GM21576 (cell line): ENCODE data around the gene GPR68.
"Not testable (repeated sequence)": the region's sequence is repeated elsewhere in the genome, so short reads cannot be mapped to it uniquely, and the experiment has no call there.

ENCODE experiments used
- ATAC-seq: cut with Tn5 transposase; IDR thresholded peaks from one replicate; pipeline ENCODE4 v1.9.1; 2021; ENCODE audit warnings: mild to moderate bottlenecking, moderate library complexity; ENCODE audit not compliant: unreplicated experiment

GPR68 gene

GRCh38 chr14:91273273-91273884 is 28.9 kb upstream of the GPR68 start:
- no peak for ATAC-seq

GRCh38 chr14:91272341-91273272 is 28.1 kb upstream of the GPR68 start:
- ATAC-seq, result no peak

GRCh38 chr14:91271639-91272038 is 27.1 kb upstream of the GPR68 start:
- no peak for ATAC-seq

- ATAC-seq, result no peak
Observed at GRCh38 chr14:91270619-91271018, 26.1 kb upstream of the GPR68 start.

GRCh38 chr14:91270188-91270587 is 25.7 kb upstream of the GPR68 start:
- no peak for ATAC-seq

- ATAC-seq, result no peak
Observed at GRCh38 chr14:91269076-91269991, 24.8 kb upstream of the GPR68 start.

GRCh38 chr14:91267965-91268437 is 23.5 kb upstream of the GPR68 start:
- no peak for ATAC-seq

GRCh38 chr14:91266276-91266675 is 21.8 kb upstream of the GPR68 start:
- not testable (repeated sequence) for ATAC-seq

GRCh38 chr14:91265404-91265803 is 20.9 kb upstream of the GPR68 start:
- ATAC-seq, result no peak

- no peak for ATAC-seq
Observed at GRCh38 chr14:91264151-91265150, 19.9 kb upstream of the GPR68 start.

GRCh38 chr14:91263329-91263728 is 18.8 kb upstream of the GPR68 start:
- no peak for ATAC-seq

- no peak for ATAC-seq
Observed at GRCh38 chr14:91261986-91262549, 17.6 kb upstream of the GPR68 start.

GRCh38 chr14:91261115-91261514 is 16.6 kb upstream of the GPR68 start:
- no peak for ATAC-seq

GRCh38 chr14:91258876-91259275 is 14.4 kb upstream of the GPR68 start:
- ATAC-seq, result no peak

- ATAC-seq, result no peak
Observed at GRCh38 chr14:91258011-91258618, 13.6 kb upstream of the GPR68 start.

- ATAC-seq, result no peak
Observed at GRCh38 chr14:91257328-91258010, 13.0 kb upstream of the GPR68 start.

GRCh38 chr14:91256661-91257060 is 12.2 kb upstream of the GPR68 start:
- no peak for ATAC-seq

- ATAC-seq, result no peak
Observed at GRCh38 chr14:91255026-91255695, 10.7 kb upstream of the GPR68 start.
